Fibroblast of skin of left quadriceps (primary cell): Measurements from ENCODE around the gene SYNE2.
A peak's percentile ranks its signal among the peaks of the same experiment; 100 is the strongest.

Source experiments
- DNase-seq, 2 experiments: peaks; one replicate each; pipeline ENCODE4 v3.0.0-alpha.2; 2013; ENCODE audit warnings: low read depth in 2 of 2

SYNE2 gene

DNA sequence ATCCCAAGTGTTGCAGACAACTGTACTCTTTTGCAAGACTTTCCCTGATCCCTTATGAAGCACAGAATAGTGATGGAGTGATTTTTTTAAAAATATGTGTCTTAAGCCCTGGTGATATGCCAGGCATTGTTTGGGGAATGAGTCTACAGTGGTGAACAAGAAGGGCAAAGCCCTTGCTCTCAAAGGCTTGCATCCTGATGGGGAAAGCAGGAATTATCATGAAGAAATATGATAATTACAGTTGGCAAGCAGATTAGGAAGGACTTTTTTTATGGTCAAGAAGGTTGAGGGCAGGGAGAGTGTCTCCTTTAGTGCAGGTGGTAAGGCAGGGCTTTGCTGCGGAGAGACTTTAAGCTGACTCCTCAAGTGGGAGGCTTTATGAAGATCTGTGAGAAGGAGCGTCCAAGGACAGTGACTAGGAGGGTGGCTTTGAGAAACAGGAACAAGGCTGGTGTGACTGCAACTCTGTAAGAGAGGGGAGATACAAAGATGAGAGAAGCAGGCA is 100.2 kb downstream of the SYNE2 start:
- DNase-seq = no peak

GRCh38 chr14:63956326-63956725 is 103.5 kb downstream of the SYNE2 start:
- no peak for DNase-seq

- peak; percentile 44 to 48 for DNase-seq
Observed at GRCh38 chr14:63960926-63961567, 108.2 kb downstream of the SYNE2 start.

DNA sequence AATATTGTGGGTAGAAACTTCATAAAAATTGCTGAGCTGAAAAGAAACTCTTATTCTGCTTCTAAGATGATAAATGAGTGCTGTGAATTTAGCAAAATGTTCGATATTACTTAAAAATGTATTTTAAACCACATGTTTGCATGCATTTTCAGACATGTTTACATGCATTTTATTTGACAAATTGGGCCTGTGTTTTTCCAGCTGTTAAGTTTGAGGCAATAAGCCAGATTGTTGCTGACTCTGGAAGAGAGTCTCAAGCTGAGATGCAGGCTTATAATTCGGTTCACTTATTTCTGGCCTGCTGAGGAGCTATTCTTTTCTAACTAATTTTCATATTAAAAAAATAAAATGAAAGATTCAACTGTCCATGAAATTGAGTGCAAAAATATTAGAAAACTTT is 110.1 kb downstream of the SYNE2 start:
- no peak for DNase-seq

DNA sequence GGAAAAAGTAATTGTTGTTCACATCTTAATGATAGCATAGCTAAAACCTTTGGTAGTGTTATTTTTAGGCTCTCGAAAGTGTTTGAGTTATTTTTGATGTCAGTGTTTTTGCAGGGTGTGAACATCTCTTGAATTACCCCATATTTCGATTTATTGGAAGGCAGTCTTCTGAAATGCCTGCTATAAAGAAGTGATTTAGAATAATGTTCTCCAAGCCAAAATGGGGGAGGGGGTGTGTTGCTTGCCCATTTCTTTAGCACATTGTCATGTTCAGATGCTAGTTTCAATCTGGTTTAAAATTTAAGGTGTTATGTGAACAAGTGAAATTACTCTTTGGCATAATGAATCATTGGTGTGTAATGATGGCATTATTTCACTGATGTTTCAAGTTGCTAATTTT is 110.6 kb downstream of the SYNE2 start:
- no peak for DNase-seq

DNA sequence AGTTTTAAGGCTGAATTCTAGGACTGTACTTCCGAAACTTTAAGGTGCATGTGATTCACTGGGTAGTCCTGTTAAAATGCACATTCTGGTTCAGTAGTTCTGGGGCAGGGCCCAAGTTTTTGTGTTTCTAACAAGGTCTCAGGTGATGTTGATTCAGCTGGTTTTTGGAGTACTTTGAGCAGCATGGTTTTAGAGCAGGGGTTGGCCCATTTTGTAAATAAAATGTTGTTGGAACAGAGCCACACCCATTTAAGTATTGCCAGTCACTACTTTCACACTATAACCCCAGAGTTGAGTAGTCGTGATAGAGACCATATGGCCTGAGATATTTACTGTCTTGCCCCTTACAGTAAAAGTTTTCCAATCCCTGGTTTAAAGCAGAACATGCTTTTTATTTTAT is 111.3 kb downstream of the SYNE2 start:
- DNase-seq = no peak

- DNase-seq = no peak
Observed at GRCh38 chr14:63966407-63966806, 113.6 kb downstream of the SYNE2 start.

GRCh38 chr14:63972323-63972932 is 119.6 kb downstream of the SYNE2 start:
- DNase-seq = no peak

GRCh38 chr14:63974176-63974575 is 121.4 kb downstream of the SYNE2 start:
- DNase-seq = no peak

- no peak for DNase-seq
Observed at GRCh38 chr14:63981569-63981968, 128.8 kb downstream of the SYNE2 start.

- DNase-seq = no peak
Observed at GRCh38 chr14:63982156-63982555, 129.4 kb downstream of the SYNE2 start.

GRCh38 chr14:63982629-63983028 is 129.8 kb downstream of the SYNE2 start:
- no peak for DNase-seq

- DNase-seq = peak; percentile 63 to 68
Observed at GRCh38 chr14:63986789-63987533, 134.2 kb downstream of the SYNE2 start.

DNA sequence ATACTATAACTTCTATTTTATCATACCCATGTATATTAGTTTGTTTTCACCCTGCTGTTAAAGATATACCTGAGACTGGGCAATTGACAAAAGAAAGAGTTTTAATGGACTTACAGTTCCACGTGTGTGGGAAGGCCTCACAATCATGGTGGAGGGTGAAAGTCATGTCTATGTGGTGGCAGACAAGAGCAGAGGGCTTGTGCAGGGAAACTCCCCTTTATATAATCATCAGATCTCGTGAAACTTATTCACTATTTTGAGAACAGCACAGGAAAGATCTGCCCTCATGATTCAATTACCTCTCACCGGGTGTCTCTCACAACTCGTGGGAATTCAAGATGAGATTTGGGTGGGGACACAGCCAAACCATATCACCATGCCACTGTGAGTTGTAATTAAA is 135.8 kb downstream of the SYNE2 start:
- no peak for DNase-seq

DNA sequence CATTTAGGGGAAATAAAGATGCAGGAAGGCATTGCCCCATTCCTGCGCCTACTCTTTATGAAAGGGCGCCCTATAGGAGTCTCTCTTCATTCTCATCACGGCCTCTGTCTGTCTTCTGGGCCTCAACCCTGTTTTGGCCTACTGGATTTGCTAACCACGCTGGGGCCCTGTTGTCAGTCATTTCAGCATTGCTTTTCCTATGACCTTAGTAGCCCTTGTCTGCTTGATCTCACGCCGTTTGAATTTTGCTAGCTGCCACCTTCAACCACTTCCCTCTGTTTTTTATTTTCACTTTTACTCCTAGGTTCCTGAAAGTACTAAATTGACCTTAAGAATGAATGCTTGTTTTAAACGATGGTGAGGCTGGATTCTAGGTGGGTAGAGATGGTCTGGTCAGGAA is 139.0 kb downstream of the SYNE2 start:
- DNase-seq = no peak

DNA sequence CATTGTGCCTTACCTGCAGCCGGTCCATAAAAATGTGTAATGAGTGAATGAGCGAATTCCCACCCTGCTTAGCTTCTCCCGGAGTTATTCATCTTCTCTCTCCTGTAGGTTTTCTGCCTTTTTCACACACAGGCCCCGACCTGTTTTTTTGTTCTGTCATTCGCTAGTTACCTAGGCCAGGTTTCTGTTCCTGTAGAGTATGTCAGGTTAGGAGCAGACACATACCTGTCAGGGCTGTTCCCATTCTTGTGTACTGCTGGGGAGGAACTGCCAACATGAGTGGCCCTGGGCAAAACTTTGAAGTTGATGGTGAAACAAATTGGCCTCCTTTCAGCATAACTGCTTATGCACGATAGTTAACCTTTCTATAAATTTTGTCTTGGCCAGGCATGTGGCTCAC is 140.1 kb downstream of the SYNE2 start:
- DNase-seq = no peak

- DNase-seq = no peak
Observed at GRCh38 chr14:63993992-63994391, 141.2 kb downstream of the SYNE2 start.

GRCh38 chr14:63995285-63995684 is 142.5 kb downstream of the SYNE2 start:
- no peak for DNase-seq

GRCh38 chr14:63996016-63996415 is 143.2 kb downstream of the SYNE2 start:
- DNase-seq = no peak

DNA sequence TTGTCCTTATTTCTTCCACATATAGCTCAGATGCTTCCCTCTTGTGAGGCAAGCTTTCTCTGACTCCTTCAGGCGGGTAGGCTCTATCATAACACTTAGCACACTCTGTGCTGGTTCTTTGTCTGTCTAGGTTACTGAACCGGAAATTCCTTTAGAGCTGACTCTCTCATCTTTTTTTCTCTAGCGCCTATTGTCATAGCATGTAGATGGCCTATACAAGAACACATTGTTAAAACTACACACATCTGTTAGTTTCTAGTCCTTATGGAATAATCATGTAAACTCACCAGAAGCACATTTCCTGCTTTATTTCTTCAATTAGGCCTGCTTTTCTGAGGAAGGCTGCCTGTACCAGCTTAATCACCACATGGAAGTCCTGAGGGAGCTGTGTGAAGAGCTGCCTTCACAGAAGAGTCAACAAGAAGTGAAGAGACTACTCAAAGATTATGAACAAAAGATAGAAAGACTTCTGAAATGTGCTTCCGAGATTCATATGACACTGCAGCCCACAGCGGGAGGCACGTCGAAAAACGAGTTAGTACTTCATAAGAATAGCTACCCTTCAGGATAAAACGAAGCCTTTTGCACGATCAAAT is 143.9 kb downstream of the SYNE2 start:
- DNase-seq = peak; percentile 30 to 33

DNA sequence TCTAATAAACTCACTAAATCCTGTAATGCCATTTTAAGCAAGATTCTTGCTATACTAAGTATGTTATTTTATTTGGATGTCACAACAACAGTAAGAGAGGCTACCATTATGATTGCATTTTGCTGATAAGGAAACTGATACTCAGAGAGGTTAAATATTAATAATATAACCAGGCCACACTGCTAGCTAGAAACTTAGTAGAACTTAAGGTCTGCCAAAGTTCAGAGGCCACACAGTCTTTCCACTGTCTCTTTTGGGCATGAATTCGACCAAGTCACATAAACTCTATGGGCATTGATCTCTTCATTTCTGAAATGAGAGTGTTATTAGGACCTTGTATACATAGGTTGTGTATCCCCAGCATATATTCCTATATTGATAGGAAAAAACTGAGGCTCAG is 147.9 kb downstream of the SYNE2 start:
- DNase-seq = no peak

GRCh38 chr14:64005822-64006221 is 153.0 kb downstream of the SYNE2 start:
- DNase-seq = no peak

DNA sequence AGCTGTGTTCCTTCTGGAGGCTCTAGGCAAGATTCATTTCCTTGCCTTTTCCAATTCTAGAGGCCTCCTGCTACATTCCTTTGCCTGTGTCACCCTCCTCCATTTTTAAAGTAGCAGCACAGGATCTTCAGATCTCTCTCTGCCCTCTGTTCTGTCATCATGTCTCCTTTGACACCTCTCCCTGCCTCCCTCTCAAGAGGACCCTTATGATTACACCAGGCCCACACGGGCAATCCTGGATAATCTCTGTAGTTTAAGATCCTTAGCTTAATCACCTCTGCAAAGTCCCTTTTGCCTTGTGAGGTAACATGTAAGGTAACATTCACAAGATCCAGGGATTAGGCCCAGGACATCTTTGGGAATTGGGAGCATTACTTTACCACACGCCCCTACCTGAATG is 155.2 kb downstream of the SYNE2 start:
- no peak for DNase-seq
